NCI-H510A treated with DMSO at 0.1 percent for 48 hours (cell line): ENCODE results near the gene ETV1.
"Not testable (repeated sequence)": the region's sequence is repeated elsewhere in the genome, so short reads cannot be mapped to it uniquely, and the experiment has no call there.

Experiments used
- DNase-seq: peaks from one replicate; lab custom pipeline; 2025; lab: John Stamatoyannopoulos, UW

Gene ETV1

DNA sequence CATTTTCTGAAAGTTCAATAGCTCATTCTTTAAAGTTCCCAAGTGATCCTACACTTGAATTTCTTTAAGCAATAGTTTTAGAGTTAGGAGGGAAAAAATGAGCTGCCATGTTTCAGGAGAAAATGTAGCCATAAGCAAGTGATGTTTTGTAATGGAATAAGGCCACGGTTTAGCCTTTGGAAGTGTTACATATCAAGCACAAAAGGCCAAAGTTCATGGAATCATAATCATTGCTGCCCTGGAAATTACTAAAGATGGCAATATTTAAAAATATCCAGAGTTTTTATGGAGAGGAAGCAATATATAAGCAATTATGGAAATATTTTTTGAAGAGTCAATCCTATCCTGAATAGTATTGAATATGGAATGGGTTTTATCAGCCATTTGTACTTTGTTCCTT lies 68.4 kb downstream of the ETV1 start:
- DNase-seq = no peak

DNA sequence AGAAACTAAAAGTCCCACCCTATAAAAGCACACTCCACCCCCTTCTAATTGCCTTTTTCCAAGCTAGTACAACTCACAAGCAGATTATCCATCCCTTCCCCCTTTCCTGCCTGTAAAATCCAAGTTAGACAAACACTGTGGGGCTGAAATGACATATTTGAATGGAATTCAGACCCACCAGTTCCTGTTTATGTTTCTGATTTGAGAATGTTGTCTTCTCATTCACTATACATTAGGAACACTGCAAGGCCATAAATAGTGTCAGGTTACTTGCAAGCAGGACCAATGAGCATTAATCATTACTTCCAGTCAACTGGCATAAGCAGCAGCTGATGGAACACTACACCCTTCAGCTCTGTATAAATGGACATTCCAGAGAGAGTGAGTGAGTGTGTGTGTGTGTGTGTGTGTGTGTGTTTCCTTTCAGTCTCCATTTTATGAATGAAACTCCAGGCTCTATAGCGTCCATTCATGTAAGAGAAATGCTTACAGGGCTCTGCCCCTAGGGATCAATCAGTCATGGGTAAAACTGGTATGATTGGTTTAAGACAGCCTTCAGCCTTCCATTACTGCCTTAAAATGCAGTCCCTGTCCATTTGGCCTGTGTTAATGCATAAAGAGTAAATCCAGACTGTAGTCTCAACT lies 69.3 kb downstream of the ETV1 start:
- DNase-seq = peak; percentile 85

DNA sequence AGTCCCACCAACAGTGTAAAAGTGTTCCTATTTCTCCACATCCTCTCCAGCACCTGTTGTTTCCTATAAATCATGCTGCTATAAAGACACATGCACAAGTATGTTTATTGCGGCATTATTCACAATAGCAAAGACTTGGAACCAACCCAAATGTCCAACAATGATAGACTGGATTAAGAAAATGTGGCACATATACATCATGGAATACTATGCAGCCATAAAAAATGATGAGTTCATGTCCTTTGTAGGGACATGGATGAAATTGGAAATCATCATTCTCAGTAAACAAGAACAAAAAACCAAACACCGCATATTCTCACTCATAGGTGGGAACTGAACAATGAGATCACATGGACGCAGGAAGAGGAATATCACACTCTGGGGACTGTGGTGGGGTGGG lies 71.1 kb downstream of the ETV1 start:
- DNase-seq = not testable (repeated sequence)

DNA sequence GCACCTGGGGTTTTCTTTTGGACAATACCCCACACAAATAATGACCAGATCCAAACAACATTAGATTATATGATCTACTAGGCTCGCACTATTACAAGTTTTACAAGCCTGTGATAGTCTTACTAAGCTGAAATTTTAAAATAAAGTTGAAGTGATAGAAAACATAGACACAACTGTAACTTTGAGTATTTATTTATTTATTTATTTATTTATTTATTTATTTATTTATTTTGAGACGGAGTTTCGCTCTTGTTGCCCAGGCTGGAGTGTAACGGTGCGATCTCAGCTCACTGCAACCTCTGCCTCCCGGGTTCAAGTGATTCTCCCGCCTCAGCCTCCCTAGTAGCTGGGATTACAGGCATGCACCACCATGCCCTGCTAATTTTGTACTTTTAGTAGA lies 72.4 kb downstream of the ETV1 start:
- not testable (repeated sequence) for DNase-seq

DNA sequence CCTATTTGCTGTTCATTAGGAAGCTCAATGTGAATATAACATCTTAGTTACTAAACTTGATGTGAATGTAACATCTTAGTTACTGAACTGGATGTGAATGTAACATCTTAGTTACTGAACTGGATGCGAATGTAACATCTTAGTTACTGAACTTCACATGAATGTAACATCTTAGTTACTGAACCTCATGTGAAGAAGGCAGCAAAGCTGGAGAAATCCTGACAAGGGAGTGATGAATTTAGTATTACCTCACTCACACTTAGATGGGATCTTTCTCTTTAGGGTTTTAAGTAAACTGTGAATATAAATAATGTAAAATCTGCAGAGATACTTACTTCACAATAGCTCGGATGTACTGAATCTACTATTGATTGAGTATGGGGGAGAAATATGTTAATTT lies 73.6 kb downstream of the ETV1 start:
- no peak for DNase-seq

DNA sequence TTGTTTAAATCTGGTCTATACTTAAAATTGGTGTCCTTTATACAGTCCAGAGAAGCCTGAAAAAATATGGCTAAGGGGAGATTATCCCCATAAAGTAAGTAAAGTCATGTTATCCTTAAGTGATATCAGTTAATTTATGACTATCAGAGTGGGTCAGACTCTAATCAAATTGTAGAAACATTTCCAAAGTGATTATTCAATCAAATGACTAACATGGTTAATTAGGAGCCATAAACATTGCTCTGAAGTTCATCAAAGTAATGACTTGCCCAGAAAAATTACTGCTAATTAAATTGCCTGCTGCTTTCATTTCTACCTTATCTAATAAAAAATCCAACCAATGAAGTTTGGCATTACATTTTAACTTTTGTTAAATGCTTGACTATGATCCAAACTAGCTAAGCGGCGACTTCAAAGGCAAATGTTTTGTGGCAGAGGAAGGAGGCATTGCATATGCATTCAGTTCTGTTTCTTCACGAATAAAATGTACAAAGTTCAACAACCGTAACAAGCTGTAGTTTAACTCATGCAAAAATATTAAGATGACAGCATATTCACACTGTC lies 76.7 kb downstream of the ETV1 start:
- DNase-seq = no peak

DNA sequence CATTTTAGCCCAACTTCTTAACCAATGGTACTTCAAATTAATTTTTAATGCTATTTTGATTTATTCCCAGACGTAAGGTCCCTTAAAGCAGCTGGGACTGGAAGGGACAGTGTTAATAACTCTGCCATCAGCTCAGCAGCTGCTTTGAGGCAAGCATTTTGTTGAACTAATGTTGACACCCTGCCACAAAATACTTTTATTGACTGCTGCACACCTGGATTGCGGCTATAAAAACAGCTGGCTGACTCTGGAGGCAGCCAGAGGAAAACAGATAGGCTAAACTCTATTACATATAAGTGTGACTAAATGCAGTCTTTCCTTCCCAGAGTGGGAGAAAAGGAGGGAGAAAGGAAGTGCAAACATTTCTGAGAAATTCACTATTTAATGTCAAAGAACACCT lies 77.6 kb downstream of the ETV1 start:
- peak; percentile 20 for DNase-seq

DNA sequence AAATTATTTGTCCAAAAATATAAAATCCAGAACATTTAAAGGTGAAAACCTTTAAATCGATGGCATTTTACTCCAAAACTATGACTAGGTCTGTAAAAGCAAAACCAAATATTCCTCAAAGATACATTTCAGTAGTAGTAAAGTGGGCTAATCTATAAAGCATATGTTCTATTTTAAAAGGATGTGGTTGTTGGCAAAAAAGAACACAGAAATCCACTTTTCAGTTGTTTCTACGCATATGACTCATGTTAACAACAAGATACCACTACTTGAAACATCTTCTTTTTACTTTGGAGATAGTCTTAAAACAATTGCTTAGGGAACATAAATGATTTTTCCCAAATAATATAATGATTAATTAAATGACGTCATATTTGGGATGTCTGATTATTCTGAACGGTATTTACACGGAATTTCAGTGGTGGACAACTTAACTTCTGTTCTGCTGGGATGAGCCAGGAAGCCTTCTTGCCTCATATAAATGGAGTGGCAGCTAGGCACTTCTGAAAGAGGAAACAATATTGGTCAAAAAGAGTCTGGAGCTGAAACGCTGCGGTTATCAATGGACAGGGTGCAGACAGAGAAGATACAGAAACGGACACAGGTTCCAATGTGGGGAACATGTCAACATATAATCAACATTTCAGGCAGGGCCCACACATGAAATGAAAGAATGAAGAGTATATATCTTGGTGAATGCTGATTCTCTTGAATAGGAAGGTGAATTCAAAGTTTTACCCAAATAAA lies 78.5 kb downstream of the ETV1 start:
- DNase-seq = no peak

DNA sequence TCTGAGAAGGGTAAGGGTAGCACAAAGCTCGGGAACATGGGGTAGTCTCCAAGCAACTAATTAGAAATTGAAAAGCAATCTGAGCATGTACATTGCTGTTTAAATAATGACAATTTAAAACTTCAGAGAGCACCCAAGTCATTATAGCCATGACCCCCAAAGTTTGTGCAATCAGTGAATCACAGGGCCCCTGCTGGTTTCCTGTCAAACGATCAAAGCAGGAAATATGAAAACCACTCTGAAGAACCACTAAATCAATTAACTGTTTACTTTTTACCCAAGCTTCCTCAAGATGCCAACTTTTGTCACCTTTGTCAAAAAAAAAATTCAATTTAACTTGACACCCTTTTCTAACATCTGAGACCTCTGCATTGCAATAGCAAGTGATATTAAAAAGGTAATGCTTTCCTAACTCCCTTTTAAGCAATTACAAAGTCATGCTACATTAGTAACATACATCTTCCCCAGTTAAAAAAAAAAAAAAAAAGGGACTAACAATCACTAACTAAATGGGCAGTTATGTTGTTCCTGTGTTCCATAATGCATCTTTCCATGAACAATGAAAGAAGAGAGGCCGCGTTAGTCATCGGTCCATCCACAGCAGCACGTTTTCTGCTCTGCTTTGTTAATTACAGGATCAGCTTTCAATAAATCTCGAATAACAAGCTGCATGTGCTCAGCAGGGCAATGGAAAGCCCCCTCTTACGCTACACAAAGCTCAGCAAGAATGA lies 80.6 kb downstream of the ETV1 start:
- no peak for DNase-seq

DNA sequence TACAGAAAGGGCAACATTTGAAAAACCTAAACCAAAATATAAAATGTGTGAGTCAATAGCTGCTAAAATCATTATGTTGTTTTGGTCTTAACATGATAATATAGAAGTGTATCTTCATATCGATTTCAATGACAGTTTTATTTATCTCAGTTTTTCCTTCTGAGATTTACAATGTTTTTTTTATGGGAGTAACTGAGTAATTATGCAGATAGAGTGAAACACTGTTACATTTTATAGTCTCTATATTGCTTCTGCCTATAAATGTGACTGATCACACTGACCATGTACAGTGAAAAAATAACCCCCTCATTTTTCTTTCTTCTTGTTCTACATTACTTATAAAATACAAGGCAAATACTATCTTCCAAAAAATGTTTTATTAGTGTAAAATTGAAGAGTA lies 81.6 kb downstream of the ETV1 start:
- DNase-seq = no peak

DNA sequence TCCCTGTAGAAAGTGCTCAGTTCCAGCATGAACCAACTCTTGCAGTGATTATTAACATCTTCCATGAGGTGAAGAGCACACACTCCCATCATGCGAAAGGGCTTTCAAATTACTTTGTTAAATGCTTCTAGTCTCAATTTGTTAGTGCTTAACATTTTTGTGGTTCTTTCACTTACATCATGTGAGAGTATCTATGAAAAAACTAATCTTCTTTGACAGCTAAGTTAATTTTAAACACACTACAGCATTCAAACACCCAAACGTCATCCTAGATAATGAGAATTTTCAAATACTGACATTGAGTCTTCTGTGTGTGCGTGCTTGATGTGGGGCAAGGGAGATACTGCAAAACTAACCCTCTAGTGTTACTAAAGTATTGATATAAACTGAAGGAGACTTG lies 84.8 kb downstream of the ETV1 start:
- no peak for DNase-seq

DNA sequence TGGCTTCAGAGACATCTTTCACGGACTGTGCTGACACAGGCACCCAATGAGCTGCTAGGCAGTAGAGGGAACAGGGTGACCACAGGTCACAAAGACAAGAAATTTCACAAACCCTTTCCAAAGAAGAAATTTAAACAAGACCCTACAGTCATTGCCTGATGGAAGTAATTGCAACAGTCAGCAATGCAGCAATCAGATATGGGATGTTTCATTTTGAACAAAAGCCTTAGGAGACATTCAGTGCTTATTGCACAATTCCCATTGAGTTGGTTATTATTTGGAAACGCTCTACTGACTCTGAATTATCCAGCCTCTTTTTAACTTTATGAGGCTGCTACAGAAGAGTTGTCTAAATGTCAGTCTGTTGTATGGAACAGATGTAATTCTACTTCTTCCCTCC lies 85.5 kb downstream of the ETV1 start:
- peak; percentile 38 for DNase-seq

DNA sequence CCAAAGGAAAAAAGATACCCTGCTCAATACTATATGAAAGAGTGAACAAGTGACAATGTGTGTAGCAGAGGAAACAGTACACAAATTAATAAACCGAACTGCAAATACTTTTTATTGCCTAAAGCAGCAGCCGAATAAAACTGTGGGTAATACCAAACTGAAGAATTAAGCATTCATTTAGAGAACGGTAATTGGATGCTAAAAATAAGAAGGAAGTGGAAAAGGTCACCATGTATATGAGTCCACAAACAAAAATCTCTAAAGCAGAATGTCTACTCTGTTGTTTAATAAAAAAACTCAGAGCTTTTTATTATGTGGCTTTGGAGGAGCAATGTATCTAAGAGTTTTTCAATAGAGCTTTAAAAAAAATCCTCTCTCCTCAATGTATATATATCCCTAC lies 87.9 kb downstream of the ETV1 start:
- no peak for DNase-seq

DNA sequence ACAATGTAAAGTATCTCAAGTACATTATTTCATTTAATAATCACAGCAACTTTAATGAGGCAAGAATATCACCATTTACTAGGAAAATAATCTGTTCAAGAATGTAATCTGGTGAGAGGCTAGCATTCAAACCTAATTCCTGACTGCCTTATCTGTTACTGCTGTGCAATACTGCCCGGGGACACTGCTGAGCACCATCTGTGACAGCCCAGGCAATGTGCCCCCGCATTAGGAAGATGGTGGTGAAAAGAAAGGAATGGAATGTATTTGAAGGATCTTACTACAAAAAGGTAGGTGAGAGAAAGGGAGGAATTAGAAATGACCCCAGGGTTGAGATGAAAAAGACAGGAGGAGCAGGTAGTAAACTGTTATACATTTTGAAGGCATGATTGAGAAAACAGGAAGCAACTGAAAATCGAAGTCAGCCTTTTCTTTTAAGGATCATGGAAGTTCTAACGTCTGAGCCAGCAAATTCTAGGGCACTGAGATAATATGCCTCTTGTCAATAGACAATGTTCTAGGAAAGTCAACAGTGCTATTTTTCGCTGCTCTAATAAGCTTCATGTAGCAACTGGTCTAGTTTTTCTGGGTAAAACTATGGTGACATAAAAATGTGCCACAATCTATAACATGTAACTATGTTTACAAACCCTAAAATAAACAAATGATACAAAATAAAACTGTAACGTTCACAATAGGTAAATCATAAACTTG lies 90.4 kb downstream of the ETV1 start:
- no peak for DNase-seq

DNA sequence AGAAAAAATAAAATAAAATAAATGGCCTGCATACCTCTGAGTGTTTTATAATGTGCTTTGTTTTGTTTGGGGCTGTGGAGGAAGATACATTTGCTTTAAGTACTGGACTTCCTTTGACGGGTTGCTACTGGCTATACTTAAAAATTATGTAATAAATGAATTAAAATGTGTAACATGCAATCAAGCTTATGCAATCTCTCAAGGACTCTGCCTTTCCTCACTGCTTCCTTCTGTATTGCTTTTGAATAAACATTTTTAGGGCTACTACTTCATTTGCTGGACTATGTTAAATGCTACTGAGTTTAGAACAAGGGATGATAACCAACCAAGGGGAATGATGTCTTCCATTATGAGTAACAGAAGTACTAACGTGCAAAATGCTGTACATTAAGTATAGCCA lies 91.6 kb downstream of the ETV1 start:
- no peak for DNase-seq

DNA sequence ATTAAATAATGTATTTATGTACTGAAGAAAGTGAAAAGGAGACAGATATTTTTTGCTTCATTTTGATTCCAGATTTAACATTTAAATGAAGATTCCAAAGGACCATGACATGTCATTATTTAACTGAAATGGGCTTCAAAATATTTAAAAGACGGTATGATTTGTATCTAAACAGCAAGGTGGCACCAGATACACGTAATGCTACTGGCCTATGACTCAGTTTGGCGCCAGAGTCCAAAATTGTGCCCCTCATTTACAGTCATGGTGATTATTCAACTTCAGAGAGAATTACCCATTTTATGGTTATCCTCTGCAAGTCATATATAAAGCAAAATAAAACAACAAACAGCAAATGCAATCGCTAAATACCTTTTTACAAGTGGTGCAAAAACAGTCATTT lies 94.5 kb downstream of the ETV1 start:
- DNase-seq = no peak

DNA sequence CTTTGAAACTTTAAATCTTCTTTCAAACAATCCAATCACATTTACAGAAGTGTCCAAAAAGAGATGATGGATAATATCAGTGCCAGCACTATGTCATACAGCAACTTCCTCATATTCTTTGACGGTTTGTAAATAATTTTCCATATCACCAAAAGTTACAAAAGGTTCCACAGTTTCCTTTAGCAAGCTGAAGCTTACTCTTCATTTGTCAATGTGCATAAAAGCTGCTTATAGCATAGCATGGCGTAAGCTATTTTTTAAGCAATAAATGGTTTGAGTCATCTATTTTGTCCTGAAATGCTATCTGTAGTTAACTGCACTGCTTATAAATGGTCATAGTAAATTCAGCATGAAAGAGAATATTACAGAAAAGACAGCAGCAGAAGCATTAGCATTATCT lies 95.1 kb downstream of the ETV1 start:
- no peak for DNase-seq

DNA sequence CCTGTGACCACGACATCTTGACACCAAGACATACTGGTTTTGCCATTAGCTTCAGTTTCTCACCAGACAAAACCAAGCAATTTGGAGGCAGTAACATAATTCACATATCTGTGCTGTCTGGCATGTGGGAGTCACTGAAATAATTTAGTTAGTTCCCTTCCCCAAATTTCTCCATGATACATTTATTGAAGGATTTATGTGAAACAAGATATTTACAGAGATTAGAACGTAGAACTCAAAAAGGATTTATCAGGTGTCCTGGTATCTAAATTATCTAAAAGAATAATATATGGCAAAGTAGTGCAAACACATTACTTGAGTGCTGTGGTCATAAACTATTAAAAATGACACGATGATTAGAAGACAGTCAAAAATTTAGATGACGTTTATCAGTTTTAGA lies 98.7 kb downstream of the ETV1 start:
- no peak for DNase-seq

DNA sequence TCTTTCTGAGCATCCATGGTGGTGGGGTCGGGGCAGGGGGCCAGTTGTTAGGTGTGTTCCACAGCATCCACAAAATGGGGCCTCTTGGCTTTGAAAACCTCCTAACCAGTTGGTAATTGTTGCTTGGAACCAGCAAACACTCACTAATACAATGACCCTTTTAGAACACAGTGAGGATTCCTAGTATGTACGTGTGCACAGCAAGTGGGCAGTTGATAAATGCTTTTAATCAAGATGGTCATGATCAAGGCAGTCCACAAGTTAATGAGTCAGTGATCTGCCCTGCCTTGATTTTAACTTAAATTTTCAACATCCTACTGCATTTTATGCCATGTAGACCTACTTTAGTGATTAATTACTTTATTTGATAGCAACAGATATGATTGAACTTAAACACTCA lies 103.1 kb downstream of the ETV1 start:
- no peak for DNase-seq

DNA sequence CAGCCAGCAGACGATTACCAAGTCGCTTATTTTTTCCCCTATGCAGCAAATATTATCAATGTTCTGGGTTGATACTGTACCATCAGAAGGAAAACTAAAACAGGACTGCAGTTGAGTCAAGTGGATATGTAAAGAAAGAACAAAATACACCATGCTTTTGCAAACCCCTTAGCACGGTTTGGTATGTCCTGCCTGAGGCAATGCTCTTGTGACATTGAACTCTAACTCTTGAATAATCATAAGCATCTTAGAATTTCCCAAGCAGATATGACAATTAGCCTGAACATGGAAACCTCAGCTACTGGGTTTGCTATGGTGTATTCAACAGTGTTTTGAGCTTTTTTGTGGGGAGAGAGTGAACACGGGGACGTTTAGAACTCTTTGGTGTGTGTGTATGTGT lies 107.4 kb downstream of the ETV1 start:
- no peak for DNase-seq

DNA sequence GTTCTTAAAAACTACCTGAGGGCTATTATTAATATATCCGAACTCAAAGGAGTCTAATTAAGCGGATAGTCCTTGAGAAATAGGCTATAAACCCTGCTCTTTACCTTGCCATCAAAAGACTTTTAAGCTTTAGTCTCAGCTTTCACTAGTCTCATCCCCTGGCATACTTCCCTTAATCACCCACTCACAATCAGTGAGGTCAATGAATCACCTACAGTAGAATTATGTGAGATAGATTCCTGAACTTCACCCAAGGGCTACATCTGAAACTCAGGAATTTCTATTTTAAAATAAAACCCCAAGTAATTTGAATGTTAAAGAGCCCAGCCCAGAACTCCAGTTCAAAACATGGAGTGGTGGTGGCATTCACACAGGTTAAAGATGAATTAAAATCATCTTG lies 108.7 kb downstream of the ETV1 start:
- DNase-seq = no peak

DNA sequence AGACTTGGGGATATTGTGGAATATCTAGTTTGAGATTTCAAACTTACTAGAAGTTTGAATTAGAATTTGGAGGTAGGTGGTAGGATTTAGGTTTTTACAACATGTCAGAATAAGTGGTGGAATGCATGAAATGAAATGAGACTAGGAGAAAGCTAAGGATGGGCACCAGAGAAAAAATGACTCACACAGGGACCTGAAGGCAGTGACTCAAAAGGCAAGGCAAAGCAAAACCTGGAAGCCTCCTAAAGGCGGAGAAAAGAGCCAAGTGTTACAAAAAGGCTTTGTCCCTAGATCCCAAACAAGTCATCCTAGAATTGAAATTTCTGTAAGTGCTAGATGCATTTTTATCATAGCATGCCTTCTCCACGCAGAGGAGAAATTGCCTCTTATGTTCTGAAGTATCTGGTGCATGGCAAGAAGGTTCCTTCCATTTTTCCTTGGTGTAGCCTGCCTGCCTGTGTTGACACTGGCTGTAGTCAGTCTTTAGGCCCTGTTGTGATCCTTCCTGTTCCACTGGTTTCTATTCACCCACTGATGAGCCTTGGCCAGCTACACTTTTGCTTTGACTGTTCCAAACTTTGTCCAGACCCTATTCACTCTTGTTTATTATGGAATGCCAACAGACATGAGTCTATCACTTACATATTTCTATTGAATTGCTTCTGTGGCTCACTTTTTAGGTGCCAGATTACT lies 109.3 kb downstream of the ETV1 start:
- DNase-seq = no peak
